ENCODE results near the gene TMEM40.
A peak's percentile ranks its signal among the peaks of the same experiment; 100 is the strongest.
"Not testable (repeated sequence)": the region's sequence is repeated elsewhere in the genome, so short reads cannot be mapped to it uniquely, and the experiment has no call there.

The TMEM40 gene

DNA sequence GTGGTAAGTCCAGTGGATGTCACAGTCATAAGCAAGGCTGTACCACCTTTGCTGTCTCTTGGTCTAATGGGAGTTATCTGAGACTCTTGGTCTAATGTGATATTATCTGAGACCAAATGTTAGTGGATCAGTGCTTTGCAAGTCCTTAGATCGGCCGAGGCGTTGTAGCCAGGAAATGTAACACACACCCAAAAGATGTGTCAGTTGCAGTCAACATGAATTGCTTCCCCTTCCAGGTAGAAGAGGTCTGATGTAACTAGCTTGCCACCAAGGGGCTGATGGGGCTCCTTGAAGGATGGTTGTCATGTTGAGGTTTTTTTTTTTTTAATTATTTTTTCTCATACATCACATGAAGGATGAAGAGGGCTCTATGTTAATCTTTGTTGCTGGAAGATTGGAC is 49.7 kb downstream of the TMEM40 start:
- no peak for DNase-seq

DNA sequence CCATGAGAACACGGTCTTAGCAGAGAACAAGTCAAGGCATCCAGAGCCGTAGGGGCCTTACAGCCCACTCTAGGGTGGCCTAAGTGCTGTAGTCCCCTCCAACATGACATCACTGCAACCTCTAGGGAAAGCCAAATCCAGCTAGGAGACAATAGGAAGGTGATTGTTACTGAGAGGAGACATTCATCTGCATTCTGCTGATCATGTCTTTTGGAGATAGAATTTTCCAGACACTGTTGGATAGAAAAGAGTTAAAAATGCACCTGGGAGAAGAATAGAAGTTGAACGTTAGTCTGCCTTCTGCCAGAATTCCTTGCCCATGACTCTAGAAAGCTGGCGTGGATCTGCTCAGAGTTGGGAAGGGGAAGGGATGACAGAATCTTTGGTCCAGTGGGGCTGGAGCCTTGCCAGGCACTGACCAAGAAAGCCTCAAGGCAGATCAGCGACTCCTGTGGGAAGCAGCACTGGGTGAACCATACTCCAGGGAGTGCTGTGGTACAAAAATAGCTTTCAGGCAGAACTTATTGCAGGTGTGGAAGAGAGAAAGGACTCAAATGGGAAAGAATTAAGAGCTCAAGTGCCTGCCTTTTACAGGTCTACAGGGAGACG is 50.4 kb downstream of the TMEM40 start:
- no peak for DNase-seq

DNA sequence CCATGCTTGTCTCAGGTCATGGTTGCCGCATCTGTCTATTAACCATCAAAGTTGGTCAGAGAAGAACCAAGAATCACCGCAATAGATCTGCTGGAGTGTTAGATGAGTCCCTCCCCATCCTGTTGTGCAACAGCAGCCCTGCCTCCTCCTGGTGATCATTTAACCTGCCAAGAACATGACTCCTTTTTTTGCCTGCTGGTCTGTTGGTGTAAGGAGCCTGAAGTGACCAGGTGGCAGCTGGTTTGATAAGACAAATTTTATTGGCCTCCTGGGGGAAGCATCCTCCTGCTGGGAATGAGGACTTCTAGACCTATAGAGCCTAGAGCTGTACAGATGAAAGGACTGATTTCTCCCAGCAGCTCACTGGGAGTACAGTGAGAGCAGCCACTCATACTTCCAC is 51.6 kb downstream of the TMEM40 start:
- DNase-seq, result no peak

DNA sequence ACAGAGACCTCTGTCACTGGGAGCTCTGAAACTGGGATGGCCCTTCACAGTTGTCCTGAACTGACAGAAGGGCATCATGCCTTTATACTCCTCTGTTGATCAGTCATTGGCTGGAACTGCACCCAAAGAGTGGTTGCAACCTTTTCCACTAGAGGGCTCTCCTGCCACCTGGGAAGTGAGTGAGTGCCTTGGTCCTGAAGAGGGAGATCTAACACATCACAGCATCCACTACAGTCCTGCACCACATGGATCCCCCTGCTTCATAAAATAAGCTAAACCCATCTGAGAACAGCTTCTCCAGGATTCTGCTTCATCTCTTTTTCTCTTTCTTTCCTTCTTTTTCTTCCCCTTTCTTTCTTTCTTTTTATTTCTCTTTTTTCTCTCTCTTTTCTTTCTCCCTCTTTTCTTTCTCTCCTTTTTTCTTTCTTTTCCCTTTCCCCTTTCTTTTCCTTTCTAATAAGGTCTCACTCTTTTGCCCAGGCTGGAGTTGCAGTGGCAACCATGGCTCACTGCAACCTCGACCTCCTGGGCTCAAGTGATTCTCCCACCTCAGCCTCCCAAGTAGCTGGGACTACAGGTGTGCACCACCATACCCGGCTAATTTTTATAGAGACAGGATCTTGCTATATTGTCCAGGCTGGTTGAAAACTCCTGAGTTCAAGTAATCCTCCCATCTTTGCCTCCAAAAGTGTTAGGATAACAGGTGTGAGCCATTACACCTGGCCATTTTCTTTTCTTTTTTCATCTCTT is 52.4 kb downstream of the TMEM40 start:
- peak; percentile 49 for DNase-seq

DNA sequence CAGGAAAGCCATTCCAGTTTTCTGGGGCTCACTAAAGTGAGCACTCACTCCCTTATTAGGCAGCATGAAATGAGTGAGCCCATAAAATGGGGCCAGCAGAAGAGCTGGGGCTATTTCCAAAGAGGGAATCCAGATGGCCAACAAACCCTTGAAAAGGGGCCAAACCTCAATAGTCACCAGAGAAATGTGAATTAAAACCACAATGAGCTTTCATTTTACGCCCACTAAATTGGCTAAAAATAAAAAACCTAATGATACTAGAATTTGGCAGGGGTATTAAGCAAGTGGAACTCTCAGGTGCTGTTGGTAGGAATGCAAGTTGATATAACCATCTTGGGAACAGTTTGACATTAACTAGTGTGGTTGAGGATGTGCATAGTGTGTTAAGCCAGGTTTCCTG is 53.1 kb downstream of the TMEM40 start:
- DNase-seq, result no peak

DNA sequence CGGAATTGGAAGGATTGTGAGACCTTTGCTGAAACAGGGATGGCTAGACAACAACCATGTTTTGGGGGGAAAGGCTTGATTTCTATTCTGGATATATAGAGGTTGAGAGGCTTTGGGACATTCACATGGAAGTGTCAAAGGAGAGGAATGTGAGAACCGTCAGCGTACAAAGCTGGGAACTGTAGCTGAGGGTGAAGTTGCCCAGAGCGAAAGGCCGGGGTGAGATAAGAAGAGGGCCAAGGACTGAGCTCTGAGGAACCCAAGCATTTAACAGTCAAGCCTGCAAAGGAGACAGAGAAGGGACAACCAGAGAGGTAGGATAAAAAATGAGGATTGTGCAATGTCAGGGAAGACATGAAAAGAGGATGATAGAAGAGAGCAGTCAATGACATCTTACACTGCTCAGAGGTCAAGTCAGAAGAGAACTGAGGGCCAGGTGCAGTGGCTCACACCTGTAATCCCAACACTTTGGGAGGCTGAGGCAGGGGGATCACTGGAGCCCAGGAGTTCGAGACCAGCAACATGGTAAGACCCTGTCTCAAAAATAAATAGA is 53.6 kb downstream of the TMEM40 start:
- no peak for DNase-seq

DNA sequence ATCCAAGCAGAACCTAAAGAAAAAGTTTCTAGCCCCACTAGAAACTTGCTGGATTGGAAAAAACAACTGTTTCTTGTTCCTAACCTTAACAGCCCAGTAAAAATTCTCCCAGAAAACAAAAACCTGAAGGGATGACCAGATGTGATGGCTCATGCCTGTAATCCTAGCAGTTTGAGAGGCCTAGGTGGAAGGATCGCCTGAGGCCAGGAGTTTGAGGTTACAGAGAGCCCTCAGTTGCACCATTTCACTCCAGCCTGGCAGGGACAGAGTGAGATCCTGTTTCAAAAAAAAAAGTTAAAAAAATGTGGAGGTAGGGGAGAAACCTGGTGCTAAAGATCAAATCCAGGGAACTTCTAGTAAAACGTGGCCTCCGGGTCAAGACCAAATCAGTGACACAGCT is 56.6 kb downstream of the TMEM40 start:
- no peak for DNase-seq

DNA sequence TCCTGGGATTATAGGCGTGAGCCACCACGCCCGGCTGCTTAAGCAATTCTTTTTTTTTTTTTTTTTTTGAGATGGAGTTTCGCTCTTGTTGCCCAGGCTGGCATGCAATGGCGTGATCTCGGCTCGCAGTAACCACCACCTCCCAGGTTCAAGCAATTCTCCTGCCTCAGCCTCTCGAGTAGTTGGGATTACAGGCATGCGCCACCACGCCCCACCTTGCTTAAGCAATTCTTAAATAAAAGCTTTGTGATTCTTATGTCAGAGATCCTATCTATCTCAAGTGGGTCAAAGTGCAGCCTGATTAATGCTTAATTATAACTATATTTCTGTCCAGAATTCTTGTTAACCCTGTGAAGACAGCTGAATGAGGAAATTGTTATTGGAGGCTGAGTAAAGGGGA is 57.5 kb downstream of the TMEM40 start:
- not testable (repeated sequence) for DNase-seq

DNA sequence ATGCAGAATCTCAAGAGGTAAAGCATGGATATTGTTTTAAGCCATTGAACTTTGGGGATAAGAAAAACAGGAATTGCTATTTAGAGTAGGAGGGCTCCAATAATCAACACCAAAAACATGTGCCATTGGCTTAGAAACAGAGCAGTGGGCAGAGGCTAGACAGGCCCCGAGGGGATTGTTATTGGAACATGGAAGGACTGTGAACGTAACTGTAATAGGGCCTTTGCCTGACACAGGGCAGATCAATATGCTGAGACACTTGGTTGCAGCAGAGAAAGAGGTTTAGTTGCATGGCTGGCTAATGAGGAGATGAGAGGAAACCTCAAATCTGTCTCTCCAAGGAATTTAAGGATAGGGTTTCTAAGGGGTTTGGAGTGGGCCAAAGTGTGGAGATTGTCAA is 58.3 kb downstream of the TMEM40 start:
- DNase-seq, result no peak

DNA sequence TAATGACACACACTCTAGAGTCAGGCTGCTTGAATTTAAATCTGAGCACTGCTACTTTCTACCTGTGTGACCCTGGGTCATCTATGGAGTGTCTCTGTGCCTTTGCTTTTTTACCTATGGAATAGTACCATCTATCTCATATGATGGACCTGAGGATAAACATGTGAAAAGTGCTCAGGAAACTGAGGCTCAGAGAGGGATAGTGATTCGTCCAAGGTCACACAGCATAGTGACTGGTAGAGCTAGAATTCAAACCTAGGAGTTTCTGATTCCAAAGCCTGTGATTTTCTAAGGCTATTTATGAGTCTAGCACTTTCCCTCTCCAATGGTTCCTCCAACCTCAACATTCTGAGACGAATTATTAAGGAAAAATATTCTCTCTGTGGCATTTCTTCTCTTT is 63.1 kb downstream of the TMEM40 start:
- no peak for DNase-seq

DNA sequence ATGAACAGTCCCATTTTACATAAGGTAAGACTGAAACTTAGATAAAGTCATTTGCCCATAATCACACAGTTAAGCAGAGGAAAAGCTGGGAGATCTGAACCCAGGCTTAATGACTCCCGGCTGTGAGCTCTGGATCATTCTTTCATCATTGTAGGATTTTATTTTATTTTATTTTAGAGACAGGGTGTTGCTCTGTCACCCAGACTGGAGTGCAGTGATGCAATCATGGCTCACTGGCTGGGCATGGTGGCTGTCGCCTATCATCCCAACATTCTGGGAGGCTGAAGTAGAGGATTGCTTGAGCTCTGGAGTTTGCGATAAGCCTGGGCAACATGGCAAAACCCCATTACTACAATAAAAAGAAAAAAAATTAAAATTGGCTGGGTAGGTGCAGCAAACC is 63.9 kb downstream of the TMEM40 start:
- DNase-seq, result no peak

DNA sequence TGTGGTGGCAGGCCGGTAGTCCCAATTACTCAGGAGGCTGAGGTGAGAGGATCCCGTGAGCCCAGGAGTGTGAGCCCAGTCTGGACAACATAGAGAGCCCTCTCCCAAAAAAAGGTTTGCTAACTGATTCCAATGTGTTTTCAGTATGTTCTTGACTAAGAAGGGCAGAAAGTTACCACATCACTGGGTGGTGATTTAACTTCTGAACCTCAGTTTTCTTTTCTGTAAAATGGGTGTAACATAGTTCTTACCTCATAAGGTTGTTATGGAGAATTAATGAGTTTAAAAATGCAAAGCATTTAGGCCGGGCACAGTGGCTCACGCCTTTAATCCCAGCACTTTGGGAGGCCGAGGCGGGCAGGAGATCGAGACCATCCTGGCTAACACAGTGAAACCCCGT is 66.6 kb downstream of the TMEM40 start:
- no peak for DNase-seq

DNA sequence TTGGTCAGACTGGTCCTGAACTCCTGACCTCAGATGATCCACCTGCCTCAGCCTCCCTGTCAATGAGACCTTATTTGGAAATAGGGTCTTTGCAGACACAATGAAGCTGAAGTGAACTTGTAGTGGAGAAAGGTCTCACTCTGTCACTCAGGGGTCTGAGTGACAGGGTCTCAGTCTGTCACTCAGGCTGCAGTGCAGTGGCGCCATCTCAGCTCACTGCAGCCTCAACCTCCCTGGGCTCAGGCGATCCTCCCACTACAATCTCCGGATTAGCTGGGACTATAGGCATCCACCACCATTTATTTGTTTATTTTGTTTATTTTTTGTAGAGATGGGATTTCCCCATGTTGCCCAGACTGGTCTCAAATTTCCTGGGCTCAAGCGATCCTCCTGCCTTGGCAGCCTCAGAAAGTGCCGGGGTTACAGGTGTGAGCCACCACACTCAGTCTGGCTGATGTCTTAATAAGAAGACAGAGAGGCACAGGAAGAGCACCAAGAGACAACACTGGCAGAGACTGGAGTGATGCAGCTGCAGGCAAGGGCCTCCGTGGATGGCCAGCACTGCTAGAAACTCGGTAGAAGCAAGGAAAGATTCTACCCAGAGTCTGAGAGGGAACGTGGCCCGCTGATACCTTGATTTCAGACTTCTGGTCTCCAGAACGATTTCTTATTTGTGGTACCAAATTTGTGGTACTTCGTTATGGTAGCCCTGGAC is 68.9 kb downstream of the TMEM40 start:
- no peak for DNase-seq

DNA sequence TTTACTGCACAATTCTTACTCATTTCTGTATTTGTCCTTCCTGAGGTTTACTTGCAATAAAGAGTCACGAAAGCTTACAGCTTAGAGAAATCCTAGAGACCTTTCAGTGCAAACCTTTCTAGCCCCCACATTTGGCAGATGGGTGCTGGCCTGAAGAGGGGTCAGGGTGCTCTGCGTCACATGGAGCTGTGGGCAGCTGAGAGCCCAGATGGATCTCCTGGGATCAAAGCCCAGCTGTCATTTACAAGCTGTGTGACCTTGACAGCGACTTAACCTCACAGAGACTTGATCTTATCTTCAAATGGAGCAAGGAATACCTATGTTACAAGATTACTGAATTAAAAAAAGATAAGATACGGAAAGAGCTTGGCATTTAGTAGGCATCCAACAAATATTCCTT is 71.1 kb downstream of the TMEM40 start:
- no peak for DNase-seq

DNA sequence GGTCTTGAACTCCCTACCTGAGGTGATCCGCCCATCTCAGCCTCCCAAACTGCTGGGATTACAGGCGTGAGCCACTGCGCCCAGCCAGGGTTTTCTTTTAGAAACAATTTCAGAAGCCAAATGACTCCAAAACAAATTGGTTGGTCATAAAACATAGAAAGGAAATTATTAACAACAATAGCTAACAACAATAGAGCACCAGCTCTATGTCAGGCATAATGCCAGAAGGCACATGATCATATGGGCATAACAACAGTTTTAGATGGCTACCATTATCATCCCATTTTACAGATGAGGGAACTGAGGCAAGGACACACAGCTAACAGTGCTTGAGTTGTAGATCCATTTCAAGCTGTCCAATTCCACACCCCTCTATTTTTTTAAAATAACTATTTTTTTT is 73.0 kb downstream of the TMEM40 start:
- DNase-seq, result no peak
